ENCODE results near the gene VPS16.

GRCh38 chr20:2817891-2818595 lies 22.5 kb upstream of the VPS16 start:
- TF ChIP-seq CTCF (IDR thresholded peaks at IDR 0.05) (no peak), POLR2A (IDR thresholded peaks at IDR 0.05) (no peak)

Measured in heart left ventricle (tissue), 13 donors.